ENCODE results near the gene FLOT1. TPM values are rescaled to one million over a fixed set of nuclear protein-coding genes. Genes with fewer than 3 reads are reported as not detected.

Gene FLOT1
- polyA plus RNA-seq, 1 experiment, result 292 TPM

DNA sequence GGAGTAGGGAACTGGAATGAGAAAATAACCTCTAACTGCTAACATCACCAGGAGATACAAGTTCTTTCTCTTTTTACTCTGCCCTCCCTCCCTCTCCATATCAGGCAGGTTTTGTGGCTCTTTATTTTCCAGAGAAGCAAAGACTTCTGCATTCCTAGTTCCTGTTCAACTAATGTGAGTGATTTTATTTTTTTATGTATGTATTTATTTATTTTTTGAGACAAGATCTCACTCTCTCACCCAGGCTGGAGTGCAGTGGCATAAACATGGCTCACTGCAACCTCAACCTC, 7.8 kb upstream of the FLOT1 start:
- DNase-seq (ENCODE audit: low read depth), result no peak
- H3K27me3 ChIP-seq (ENCODE audit: control insufficient read depth, insufficient read depth, low read length), result no peaks in the 10 kb centered on the region
- ChIA-PET POLR2A (no interaction called here), CTCF (interaction anchor here (1.0 to 2.0 kb wide), 3 partner anchors 19 to 69 kb away, joined by 3 to 7 read pairs (median 6); no protein-coding TSS in a partner anchor)
- H3K4me3 ChIP-seq (ENCODE audit: low read depth, low read length), result no peak overlapping the region
- no peaks in the 10 kb centered on the region for H3K36me3 ChIP-seq (ENCODE audit: control insufficient read depth, insufficient read depth, low read length)
- TF ChIP-seq CTCF (IDR thresholded peaks at IDR 0.05; ENCODE audit: insufficient read depth, low read depth, low read length), result no peak

- Histone ChIP-seq H3K4me3 (ENCODE audit: low read depth, low read length) (no peak overlapping the region), H3K27me3 (ENCODE audit: control insufficient read depth, insufficient read depth, low read length) (no peaks in the 10 kb centered on the region), H3K36me3 (ENCODE audit: control insufficient read depth, insufficient read depth, low read length) (no peaks in the 10 kb centered on the region)
- ChIA-PET POLR2A (interaction anchor here (0.6 kb wide), 1 partner anchor 150 kb away, joined by 27 read pairs; no protein-coding TSS in a partner anchor), CTCF (interaction anchor here (0.8 to 2.0 kb wide), 5 partner anchors 19 to 79 kb away, joined by 3 to 7 read pairs (median 5); no protein-coding TSS in a partner anchor)
- DNase-seq (ENCODE audit: low read depth), result no peak
- TF ChIP-seq CTCF (IDR thresholded peaks at IDR 0.05; ENCODE audit: insufficient read depth, low read depth, low read length), result no peak
Observed at GRCh38 chr6:30749554-30750378, 7.3 kb upstream of the FLOT1 start.

DNA sequence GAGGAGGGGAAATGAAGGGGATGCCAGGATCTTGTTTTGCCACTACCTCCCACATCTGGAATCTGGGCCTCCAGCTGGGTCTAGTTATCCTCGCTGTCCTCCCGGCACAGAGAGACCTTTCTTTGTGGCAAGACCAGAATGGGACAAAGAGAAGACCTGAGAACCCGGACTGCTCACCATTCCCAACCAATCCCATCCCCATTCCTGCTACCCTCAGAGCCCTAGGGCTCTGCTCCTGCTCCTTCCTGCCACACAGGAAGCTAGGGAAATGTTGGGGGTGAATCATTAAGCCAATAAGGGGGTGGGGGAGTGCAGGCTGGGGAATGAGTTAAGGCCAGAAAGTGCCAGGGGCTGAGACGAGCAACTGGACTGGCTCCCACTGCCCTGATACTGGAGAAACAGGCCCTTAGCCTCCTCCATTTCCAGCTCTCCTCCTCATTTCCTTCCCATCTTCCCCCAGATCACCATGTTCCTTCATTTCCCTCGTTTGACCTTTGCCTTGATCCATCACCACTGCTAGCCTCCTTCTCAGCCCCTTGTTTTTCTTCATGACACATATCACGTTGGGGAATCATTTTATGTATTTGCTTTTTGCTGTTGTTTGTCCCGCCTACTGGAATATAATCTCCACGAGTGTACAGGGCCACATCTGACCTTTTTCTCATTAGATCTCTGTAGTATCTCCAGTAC, 6.5 kb upstream of the FLOT1 start:
- no peak for DNase-seq (ENCODE audit: low read depth)
- TF ChIP-seq CTCF (IDR thresholded peaks at IDR 0.05; ENCODE audit: insufficient read depth, low read depth, low read length), result no peak
- ChIA-PET POLR2A (interaction anchor here (0.6 kb wide), 1 partner anchor 150 kb away, joined by 27 read pairs; no protein-coding TSS in a partner anchor), CTCF (interaction anchor here (0.8 to 1.7 kb wide), 3 partner anchors 71 to 80 kb away, joined by 3 to 7 read pairs (median 5); no protein-coding TSS in a partner anchor)
- no peaks in the 10 kb centered on the region for H3K27me3 ChIP-seq (ENCODE audit: control insufficient read depth, insufficient read depth, low read length)
- H3K36me3 ChIP-seq (ENCODE audit: control insufficient read depth, insufficient read depth, low read length), result no peaks in the 10 kb centered on the region
- no peak overlapping the region for H3K4me3 ChIP-seq (ENCODE audit: low read depth, low read length)

GRCh38 chr6:30747902-30748769, 5.6 kb upstream of the FLOT1 start:
- Histone ChIP-seq H3K27me3 (ENCODE audit: control insufficient read depth, insufficient read depth, low read length) (no peaks in the 10 kb centered on the region), H3K36me3 (ENCODE audit: control insufficient read depth, insufficient read depth, low read length) (no peaks in the 10 kb centered on the region), H3K4me3 (ENCODE audit: low read depth, low read length) (no peak overlapping the region)
- DNase-seq (ENCODE audit: low read depth), result no peak
- TF ChIP-seq CTCF (IDR thresholded peaks at IDR 0.05; ENCODE audit: insufficient read depth, low read depth, low read length), result no peak
- CTCF ChIA-PET, result no interaction called here
- POLR2A ChIA-PET, result no interaction called here
